ENCODE results near the gene ADPRM. TPM values are rescaled to one million over a fixed set of nuclear protein-coding genes. Genes with fewer than 3 reads are reported as not detected.
A peak's percentile ranks its signal among the peaks of the same experiment; 100 is the strongest.

The ADPRM gene
- total and polyA plus RNA-seq, 7 experiments from 2014 or later: 16.4 to 120 (median 70.4) TPM

DNA sequence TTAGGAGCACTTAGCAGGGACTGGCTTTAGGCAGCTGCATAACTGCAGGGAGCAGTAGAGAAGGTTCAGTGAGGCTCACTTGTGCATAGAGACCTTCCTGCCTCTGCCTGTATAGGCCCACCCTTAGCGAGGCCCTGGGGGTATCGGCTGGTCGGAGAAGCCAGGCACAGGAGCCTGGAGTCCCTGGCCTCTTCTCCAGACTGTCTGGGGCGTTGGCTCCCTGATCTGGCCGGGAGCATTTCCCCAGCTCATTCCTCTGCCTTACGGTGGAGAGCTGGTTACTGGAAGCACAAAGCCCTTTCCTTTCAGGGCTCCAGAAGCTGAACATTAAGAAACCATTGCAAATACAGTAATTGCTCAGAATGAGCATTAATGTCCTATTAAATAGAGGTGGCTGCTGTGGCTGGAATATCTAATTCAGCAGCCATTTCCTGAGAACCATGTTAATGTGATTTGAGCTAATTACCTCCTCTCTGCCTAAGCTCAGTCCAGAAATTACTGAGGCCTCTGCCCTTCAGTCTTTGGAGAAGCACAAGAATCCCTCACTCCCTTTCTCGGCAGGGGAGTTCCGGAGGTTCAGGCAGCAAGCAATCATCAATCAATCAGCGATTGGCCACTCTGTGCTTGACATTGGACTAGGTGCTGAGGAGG lies 51.3 kb downstream of the ADPRM start:
- intact Hi-C loops (cut with micrococcal nuclease): no loop called here
- no peaks in the 10 kb centered on the region for H3K9me3 Mint-ChIP-seq
- DNase-seq (no peak), ATAC-seq (no peak)
- Histone ChIP-seq H3K27ac (ENCODE audit: low read depth, low read length) (no peak overlapping the region), H3K4me1 (ENCODE audit: control insufficient read depth in 2 of 2, insufficient read depth in 2 of 2, low read length in 2 of 2) (peaks cover 0 to 17% of the 10 kb centered on the region in 2 donors), H3K27me3 (ENCODE audit: control insufficient read depth in 2 of 2, insufficient read depth in 2 of 2, low read length in 2 of 2) (no peaks in the 10 kb centered on the region), H3K36me3 (ENCODE audit: control insufficient read depth in 2 of 3, insufficient read depth in 3 of 3, low read length in 3 of 3) (no peaks in the 10 kb centered on the region), H3K4me3 (ENCODE audit: low read length) (no peak overlapping the region), H3K9me3 (ENCODE audit: control insufficient read depth in 2 of 3, low read length in 3 of 3) (no peaks in the 10 kb centered on the region)
- no peak overlapping the region for H3K4me3 Mint-ChIP-seq
- POLR2A ChIA-PET: no interaction called here
- CTCF ChIA-PET: interaction anchor here (1.0 to 1.5 kb wide), 2 partner anchors 12 to 25 kb away, joined by 3 read pairs; no protein-coding TSS in a partner anchor
- peaks cover 0 to 8% (median 0%) of the 10 kb centered on the region in 5 donors for H3K27me3 Mint-ChIP-seq
- peak overlapping the region in 1 of 9 donors; percentile 11 for H3K27ac Mint-ChIP-seq
- H3K36me3 Mint-ChIP-seq: no peaks in the 10 kb centered on the region
- peaks cover 7 to 21% (median 14%) of the 10 kb centered on the region in 7 donors for H3K4me1 Mint-ChIP-seq

DNA sequence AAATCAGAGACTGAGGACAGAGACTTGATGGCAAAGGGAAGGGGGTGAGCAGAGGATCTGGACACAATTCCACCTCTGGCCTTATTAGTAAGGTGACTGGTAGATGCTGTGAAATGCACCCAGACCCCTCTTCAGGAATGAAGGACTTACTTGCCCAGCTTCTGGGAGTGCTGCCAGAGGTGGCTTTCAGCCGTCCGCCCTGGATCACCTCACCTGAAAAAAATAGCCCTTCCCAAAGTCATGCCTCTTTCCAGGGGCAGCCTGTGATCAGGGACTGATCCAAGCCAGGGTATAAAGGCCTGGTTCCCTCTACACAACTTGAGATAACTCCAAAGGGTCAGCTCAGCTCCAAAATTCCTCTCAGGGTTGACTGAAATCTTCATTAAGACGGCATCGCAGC lies 52.8 kb downstream of the ADPRM start:
- Mint-ChIP-seq H3K36me3 (no peaks in the 10 kb centered on the region), H3K4me1 (peaks cover 0 to 9% (median 0%) of the 10 kb centered on the region in 7 donors), H3K27me3 (peaks cover 0 to 2% (median 0%) of the 10 kb centered on the region in 5 donors), H3K9me3 (no peaks in the 10 kb centered on the region), H3K4me3 (no peak overlapping the region), H3K27ac (no peak overlapping the region)
- intact Hi-C loops (cut with micrococcal nuclease): loop anchor here in 1 of 2 donors (5.0 kb wide), 1 partner anchor 97 kb away; no protein-coding TSS in a partner anchor
- ATAC-seq: no peak
- no peaks in the 10 kb centered on the region for H3K36me3 ChIP-seq (ENCODE audit: control insufficient read depth in 2 of 3, insufficient read depth in 3 of 3, low read length in 3 of 3)
- no peak for DNase-seq
- H3K9me3 ChIP-seq (ENCODE audit: control insufficient read depth in 2 of 3, low read length in 3 of 3): no peaks in the 10 kb centered on the region
- H3K4me3 ChIP-seq (ENCODE audit: low read length): no peak overlapping the region
- no peak overlapping the region for H3K27ac ChIP-seq (ENCODE audit: low read depth, low read length)
- POLR2A ChIA-PET: no interaction called here
- H3K27me3 ChIP-seq (ENCODE audit: control insufficient read depth in 2 of 2, insufficient read depth in 2 of 2, low read length in 2 of 2): no peaks in the 10 kb centered on the region
- CTCF ChIA-PET: no interaction called here
- H3K4me1 ChIP-seq (ENCODE audit: control insufficient read depth in 2 of 2, insufficient read depth in 2 of 2, low read length in 2 of 2): peaks cover 0 to 3% of the 10 kb centered on the region in 2 donors

DNA sequence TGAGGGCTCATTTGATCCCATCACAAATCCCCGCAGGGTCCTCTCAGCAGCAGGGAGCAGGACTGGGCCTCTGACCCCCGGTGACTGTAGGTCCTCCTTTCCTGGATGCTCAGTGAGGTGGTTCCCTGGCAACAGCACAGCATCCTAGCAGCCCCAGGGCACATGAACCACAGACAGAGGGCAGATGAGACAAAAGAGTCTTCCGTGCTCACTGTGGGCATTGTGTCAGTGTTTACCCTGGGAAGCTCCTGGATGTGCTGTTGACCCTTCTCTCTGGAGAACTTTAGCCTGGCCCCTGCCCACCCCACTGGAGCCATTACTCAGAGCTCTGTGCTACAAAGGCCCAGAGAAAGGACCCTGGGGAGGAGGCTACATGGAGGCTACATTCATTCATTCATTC lies 54.2 kb downstream of the ADPRM start:
- Histone ChIP-seq H3K36me3 (ENCODE audit: control insufficient read depth in 2 of 3, insufficient read depth in 3 of 3, low read length in 3 of 3) (no peaks in the 10 kb centered on the region), H3K9me3 (ENCODE audit: control insufficient read depth in 2 of 3, low read length in 3 of 3) (no peaks in the 10 kb centered on the region), H3K27me3 (ENCODE audit: control insufficient read depth in 2 of 2, insufficient read depth in 2 of 2, low read length in 2 of 2) (no peaks in the 10 kb centered on the region), H3K27ac (ENCODE audit: low read depth, low read length) (no peak overlapping the region), H3K4me3 (ENCODE audit: low read length) (no peak overlapping the region), H3K4me1 (ENCODE audit: control insufficient read depth in 2 of 2, insufficient read depth in 2 of 2, low read length in 2 of 2) (no peaks in the 10 kb centered on the region)
- Mint-ChIP-seq H3K9me3 (no peaks in the 10 kb centered on the region), H3K36me3 (no peaks in the 10 kb centered on the region), H3K27me3 (peaks cover 0 to 2% (median 0%) of the 10 kb centered on the region in 5 donors), H3K4me1 (peaks cover 0 to 6% (median 0%) of the 10 kb centered on the region in 7 donors), H3K27ac (peak overlapping the region in 1 of 9 donors; percentile 28), H3K4me3 (no peak overlapping the region)
- intact Hi-C loops (cut with micrococcal nuclease): loop anchor here in 1 of 2 donors (5.0 kb wide), 1 partner anchor 96 kb away; no protein-coding TSS in a partner anchor
- ChIA-PET POLR2A (no interaction called here), CTCF (no interaction called here)
- no peak for DNase-seq
- ATAC-seq: no peak

DNA sequence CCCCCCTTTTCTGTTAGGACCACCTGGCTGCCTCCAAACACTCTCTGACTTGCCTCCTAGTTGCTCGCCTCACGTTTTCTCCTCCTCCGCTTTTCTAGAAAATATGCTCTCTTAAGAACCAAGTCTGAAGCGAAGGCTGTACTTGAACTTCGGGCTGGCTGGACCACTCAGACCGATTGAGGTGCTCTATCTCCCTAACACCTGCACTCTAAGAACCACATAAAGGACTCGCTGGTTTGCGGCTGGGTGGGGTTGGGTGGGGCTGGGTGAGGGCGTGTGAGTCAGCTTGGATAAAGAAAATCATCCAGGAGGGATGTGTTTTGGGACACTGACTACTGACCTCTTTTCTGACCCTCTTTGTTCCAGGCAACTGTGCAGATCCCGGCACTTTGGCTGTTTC lies 55.3 kb downstream of the ADPRM start:
- Histone ChIP-seq H3K4me3 (ENCODE audit: low read length) (no peak overlapping the region), H3K4me1 (ENCODE audit: control insufficient read depth in 2 of 2, insufficient read depth in 2 of 2, low read length in 2 of 2) (no peaks in the 10 kb centered on the region), H3K9me3 (ENCODE audit: control insufficient read depth in 2 of 3, low read length in 3 of 3) (no peaks in the 10 kb centered on the region), H3K27ac (ENCODE audit: low read depth, low read length) (no peak overlapping the region), H3K36me3 (ENCODE audit: control insufficient read depth in 2 of 3, insufficient read depth in 3 of 3, low read length in 3 of 3) (no peaks in the 10 kb centered on the region), H3K27me3 (ENCODE audit: control insufficient read depth in 2 of 2, insufficient read depth in 2 of 2, low read length in 2 of 2) (no peaks in the 10 kb centered on the region)
- Mint-ChIP-seq H3K4me1 (peaks cover 0 to 6% (median 0%) of the 10 kb centered on the region in 7 donors), H3K36me3 (no peaks in the 10 kb centered on the region), H3K4me3 (no peak overlapping the region), H3K27ac (no peak overlapping the region), H3K9me3 (no peaks in the 10 kb centered on the region), H3K27me3 (peaks cover 0 to 2% (median 0%) of the 10 kb centered on the region in 5 donors)
- ChIA-PET CTCF (interaction anchor here (0.7 kb wide), 1 partner anchor 22 kb away, joined by 3 read pairs; no protein-coding TSS in a partner anchor), POLR2A (no interaction called here)
- DNase-seq (no peak), ATAC-seq (no peak)
- intact Hi-C loops (cut with micrococcal nuclease): loop anchor here in 1 of 2 donors (5.0 kb wide), 1 partner anchor 95 kb away; no protein-coding TSS in a partner anchor

DNA sequence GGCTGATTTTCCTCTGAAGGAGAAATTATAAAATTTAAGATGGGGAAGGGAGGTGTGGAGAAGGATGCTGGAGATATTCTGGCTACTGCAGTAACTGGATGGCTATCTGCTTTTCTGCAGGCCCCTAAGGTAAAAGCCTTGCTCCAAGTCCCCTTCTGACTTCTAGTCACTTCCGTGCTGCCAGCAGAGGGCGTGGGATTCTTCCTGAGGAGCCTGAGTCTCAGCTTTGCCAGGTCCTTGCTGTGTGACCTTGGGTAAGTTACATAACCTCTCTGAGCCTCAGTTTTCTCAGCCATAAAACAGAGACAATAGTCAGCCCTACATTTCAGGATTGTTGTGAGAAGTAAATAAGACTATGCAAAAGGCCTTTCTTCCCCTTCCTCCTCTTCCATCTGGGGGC lies 56.7 kb downstream of the ADPRM start:
- H3K36me3 ChIP-seq (ENCODE audit: control insufficient read depth in 2 of 3, insufficient read depth in 3 of 3, low read length in 3 of 3): no peaks in the 10 kb centered on the region
- no peaks in the 10 kb centered on the region for H3K27me3 Mint-ChIP-seq
- H3K27me3 ChIP-seq (ENCODE audit: control insufficient read depth in 2 of 2, insufficient read depth in 2 of 2, low read length in 2 of 2): no peaks in the 10 kb centered on the region
- no peak overlapping the region for H3K27ac ChIP-seq (ENCODE audit: low read depth, low read length)
- CTCF ChIA-PET: no interaction called here
- peak overlapping the region in 1 of 9 donors; percentile 82 for H3K27ac Mint-ChIP-seq
- no peak overlapping the region for H3K4me3 Mint-ChIP-seq
- no peaks in the 10 kb centered on the region for H3K4me1 ChIP-seq (ENCODE audit: control insufficient read depth in 2 of 2, insufficient read depth in 2 of 2, low read length in 2 of 2)
- intact Hi-C loops (cut with micrococcal nuclease): loop anchor here in 1 of 2 donors (5.0 kb wide), 1 partner anchor 93 kb away; no protein-coding TSS in a partner anchor
- H3K36me3 Mint-ChIP-seq: no peaks in the 10 kb centered on the region
- H3K9me3 Mint-ChIP-seq: no peaks in the 10 kb centered on the region
- POLR2A ChIA-PET: no interaction called here
- no peak for ATAC-seq
- DNase-seq: no peak
- peaks cover 0 to 6% (median 0%) of the 10 kb centered on the region in 7 donors for H3K4me1 Mint-ChIP-seq
- no peak overlapping the region for H3K4me3 ChIP-seq (ENCODE audit: low read length)
- H3K9me3 ChIP-seq (ENCODE audit: control insufficient read depth in 2 of 3, low read length in 3 of 3): no peaks in the 10 kb centered on the region

DNA sequence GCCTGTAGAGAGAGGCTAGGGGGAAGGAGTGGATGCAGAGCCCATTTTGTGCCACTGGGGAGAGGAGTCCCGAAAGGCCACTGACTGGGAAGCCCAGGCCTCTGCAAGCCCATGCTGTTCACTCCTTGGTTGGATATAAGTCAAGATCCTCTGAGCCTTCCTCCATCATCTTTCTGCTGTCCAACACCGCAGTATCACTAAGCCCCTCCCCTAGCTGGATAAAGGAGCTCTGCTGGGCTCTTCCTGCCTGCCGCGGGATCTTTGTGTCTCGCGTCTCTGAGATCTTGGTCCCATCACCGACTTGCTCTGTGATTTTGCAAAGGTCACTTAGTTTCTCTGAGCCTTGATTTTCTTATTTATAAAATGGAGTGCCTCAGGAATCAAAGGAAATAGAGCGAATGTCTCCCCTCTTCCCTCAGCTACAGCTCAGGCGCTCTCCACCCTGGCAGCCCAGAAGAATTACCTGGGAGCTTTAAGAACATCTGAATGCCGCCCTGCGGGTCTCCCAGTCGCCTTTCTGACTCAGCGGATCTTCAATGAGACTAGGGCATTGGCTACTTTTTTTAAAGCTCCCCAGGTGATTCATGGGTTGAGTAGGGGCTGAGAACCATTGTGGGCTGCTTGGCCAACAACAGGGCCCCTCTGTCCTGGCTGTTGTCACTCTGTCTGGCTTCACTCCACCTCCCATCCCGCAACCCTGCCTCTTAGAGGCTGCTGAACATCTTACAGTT lies 57.6 kb downstream of the ADPRM start:
- Histone ChIP-seq H3K27me3 (ENCODE audit: control insufficient read depth in 2 of 2, insufficient read depth in 2 of 2, low read length in 2 of 2) (no peaks in the 10 kb centered on the region), H3K4me1 (ENCODE audit: control insufficient read depth in 2 of 2, insufficient read depth in 2 of 2, low read length in 2 of 2) (no peaks in the 10 kb centered on the region), H3K4me3 (ENCODE audit: low read length) (no peak overlapping the region), H3K9me3 (ENCODE audit: control insufficient read depth in 2 of 3, low read length in 3 of 3) (no peaks in the 10 kb centered on the region), H3K27ac (ENCODE audit: low read depth, low read length) (no peak overlapping the region), H3K36me3 (ENCODE audit: control insufficient read depth in 2 of 3, insufficient read depth in 3 of 3, low read length in 3 of 3) (no peaks in the 10 kb centered on the region)
- CTCF ChIA-PET: interaction anchor here (0.9 kb wide), 1 partner anchor 55 kb away, joined by 5 read pairs; no protein-coding TSS in a partner anchor
- POLR2A ChIA-PET: no interaction called here
- Mint-ChIP-seq H3K9me3 (no peaks in the 10 kb centered on the region), H3K27me3 (no peaks in the 10 kb centered on the region), H3K36me3 (no peaks in the 10 kb centered on the region), H3K27ac (peak overlapping the region in 3 of 9 donors; percentile 56 to 82 (median 65)), H3K4me1 (peaks cover 0 to 6% (median 0%) of the 10 kb centered on the region in 7 donors), H3K4me3 (no peak overlapping the region)
- intact Hi-C loops (cut with micrococcal nuclease): loop anchor here in 1 of 2 donors (5.0 kb wide), 1 partner anchor 92 kb away; no protein-coding TSS in a partner anchor
- DNase-seq: no peak
- ATAC-seq: no peak

Measured in naive thymus-derived CD4-positive, alpha-beta T cell (primary cell).